Endometrial microvascular endothelial cells (primary cell): ENCODE results near the gene NUDT21. TPM values are rescaled to one million over a fixed set of nuclear protein-coding genes. Genes with fewer than 3 reads are reported as not detected.
"Not testable (repeated sequence)": the region's sequence is repeated elsewhere in the genome, so short reads cannot be mapped to it uniquely, and the experiment has no call there.

Experiments used
- in situ Hi-C: cut with HindIII; loops from 2 replicates; pipeline ENCODE4 v1.10.0; 2017; ENCODE audit warnings: low sequenced_read_pairs, low pct_unique_long_range_greater_than_20kb; ENCODE audit errors: inconsistent ontology term
- total RNA-seq: library from RNA; depleted of rRNA; stranded (reverse); fragments of >200 nt; gene quantifications from one replicate; pipeline ENCODE4 v1.2.3, GENCODE V29; 2015; ENCODE audit errors: inconsistent ontology term

Gene NUDT21
- 110 TPM for total RNA-seq

GRCh38 chr16:56450986-56451752 is at the start of gene NUDT21, which contains the start of gene OGFOD1:
TSS of gene NUDT21 (minus strand) at chr16:56451332. CDS start at chr16:56451202, 130 bp downstream.
TSS of gene OGFOD1 (plus strand) at chr16:56451554. CDS start at chr16:56451613, 59 bp downstream.
- in situ Hi-C loops, result no loop called here

- in situ Hi-C loops, result no loop called here
Measured at GRCh38 chr16:56493815-56494214, 42.7 kb upstream of the NUDT21 start.

GRCh38 chr16:56493126-56493525 is 42.0 kb upstream of the NUDT21 start:
- in situ Hi-C loops, result no loop called here

- in situ Hi-C loops, result no loop called here
Measured at GRCh38 chr16:56491657-56492261, 40.6 kb upstream of the NUDT21 start.

GRCh38 chr16:56488868-56489267 is 37.7 kb upstream of the NUDT21 start:
- in situ Hi-C loops, result not testable (repeated sequence)

- in situ Hi-C loops, result no loop called here
Measured at GRCh38 chr16:56488035-56488434, 36.9 kb upstream of the NUDT21 start.

GRCh38 chr16:56483394-56483793 is 32.3 kb upstream of the NUDT21 start:
- in situ Hi-C loops, result no loop called here

GRCh38 chr16:56482683-56483236 is 31.6 kb upstream of the NUDT21 start:
- in situ Hi-C loops, result no loop called here

- in situ Hi-C loops, result no loop called here
Measured at GRCh38 chr16:56481468-56482122, 30.5 kb upstream of the NUDT21 start.

- in situ Hi-C loops, result no loop called here
Measured at GRCh38 chr16:56480776-56481467, 29.8 kb upstream of the NUDT21 start.

- in situ Hi-C loops, result no loop called here
Measured at GRCh38 chr16:56479469-56479868, 28.3 kb upstream of the NUDT21 start.

GRCh38 chr16:56478281-56479049 is 27.3 kb upstream of the NUDT21 start:
- in situ Hi-C loops, result no loop called here

- in situ Hi-C loops, result no loop called here
Measured at GRCh38 chr16:56477096-56477878, 26.2 kb upstream of the NUDT21 start.

- in situ Hi-C loops, result no loop called here
Measured at GRCh38 chr16:56475201-56475600, 24.1 kb upstream of the NUDT21 start.

GRCh38 chr16:56470666-56471065 is 19.5 kb upstream of the NUDT21 start:
- in situ Hi-C loops, result no loop called here

GRCh38 chr16:56470232-56470631 is 19.1 kb upstream of the NUDT21 start:
- in situ Hi-C loops, result no loop called here

GRCh38 chr16:56469748-56470147 is 18.6 kb upstream of the NUDT21 start:
- in situ Hi-C loops, result no loop called here

- in situ Hi-C loops, result no loop called here
Measured at GRCh38 chr16:56468800-56469199, 17.7 kb upstream of the NUDT21 start.
